H9 (cell line): ENCODE measurements around the gene MALSU1. TPM values are rescaled to one million over a fixed set of nuclear protein-coding genes. Genes with fewer than 3 reads are reported as not detected.
A peak's percentile ranks its signal among the peaks of the same experiment; 100 is the strongest.

Experiments used
- DNase-seq: peaks from one replicate; pipeline ENCODE4 v3.0.0-alpha.2; 2017
- H2AFZ ChIP-seq: one replicate; pipeline ENCODE4 v1.6.1; 2013; ENCODE audit warnings: mild to moderate bottlenecking, low read length, control low read depth, moderate library complexity
- H2AK5ac ChIP-seq: 2 replicates; pipeline ENCODE4 v1.6.1; 2013; ENCODE audit warnings: low read length, control low read depth, mixed read lengths; ENCODE audit not compliant: insufficient read length
- H2BK120ac ChIP-seq: one replicate; pipeline ENCODE4 v1.6.1; 2013; ENCODE audit warnings: low read depth, mild to moderate bottlenecking, low read length, control low read depth, inconsistent platforms; ENCODE audit not compliant: poor library complexity, severe bottlenecking
- H2BK12ac ChIP-seq: 2 replicates; pipeline ENCODE4 v1.6.1; 2013; ENCODE audit warnings: low read length, control low read depth, mixed read lengths, low read depth; ENCODE audit not compliant: insufficient read length
- H2BK15ac ChIP-seq: 2 replicates; pipeline ENCODE4 v1.6.1; 2013; ENCODE audit warnings: low read depth, low read length, control low read depth
- H2BK20ac ChIP-seq: one replicate; pipeline ENCODE4 v1.6.1; 2013; ENCODE audit warnings: low read depth, mild to moderate bottlenecking, low read length, control low read depth, inconsistent platforms; ENCODE audit not compliant: poor library complexity, severe bottlenecking
- H2BK5ac ChIP-seq: 2 replicates; pipeline ENCODE4 v1.6.1; 2013; ENCODE audit warnings: low read length, control low read depth, mixed read lengths; ENCODE audit not compliant: insufficient read length
- H3K14ac ChIP-seq: 2 replicates; pipeline ENCODE4 v1.6.1; 2013; ENCODE audit warnings: low read length, control low read depth; ENCODE audit not compliant: insufficient read depth
- H3K18ac ChIP-seq: 2 replicates; pipeline ENCODE4 v1.6.1; 2013; ENCODE audit warnings: low read depth, mild to moderate bottlenecking, mixed read lengths, low read length, control low read depth; ENCODE audit not compliant: insufficient read length
- H3K23ac ChIP-seq: 2 replicates; pipeline ENCODE4 v1.6.1; 2013; ENCODE audit warnings: low read length, control low read depth, mixed read lengths, low read depth; ENCODE audit not compliant: insufficient read length
- H3K23me2 ChIP-seq: 2 replicates; pipeline ENCODE4 v1.6.1; 2013; ENCODE audit warnings: low read depth, mild to moderate bottlenecking, mixed read lengths, low read length, control low read depth; ENCODE audit not compliant: insufficient read length, poor library complexity, severe bottlenecking
- H3K27ac ChIP-seq: 2 replicates; pipeline ENCODE4 v1.5.1; 2013; ENCODE audit warnings: low read length, control low read depth, mixed read lengths, low read depth; ENCODE audit not compliant: insufficient read length
- H3K27me3 ChIP-seq: 2 replicates; pipeline ENCODE4 v1.6.1; 2013; ENCODE audit warnings: low read length, control low read depth, inconsistent platforms; ENCODE audit not compliant: insufficient read depth
- H3K4ac ChIP-seq: 2 replicates; pipeline ENCODE4 v1.6.1; 2013; ENCODE audit warnings: low read depth, mild to moderate bottlenecking, control low read depth, inconsistent platforms, low read length, moderate library complexity
- H3K4me1 ChIP-seq: 2 replicates; pipeline ENCODE4 v1.6.1; 2013; ENCODE audit warnings: low read length, control low read depth, inconsistent platforms; ENCODE audit not compliant: insufficient read depth
- H3K4me2 ChIP-seq: 2 replicates; pipeline ENCODE4 v1.6.1; 2013; ENCODE audit warnings: low read length, control low read depth, mixed read lengths; ENCODE audit not compliant: insufficient read length, insufficient read depth
- H3K56ac ChIP-seq: 2 replicates; pipeline ENCODE4 v1.6.1; 2013; ENCODE audit warnings: low read depth, mild to moderate bottlenecking, mixed read lengths, low read length, control low read depth; ENCODE audit not compliant: insufficient read length
- H3K79me1 ChIP-seq: 2 replicates; pipeline ENCODE4 v1.6.1; 2013; ENCODE audit warnings: low read depth, mild to moderate bottlenecking, moderate library complexity, low read length, control low read depth, inconsistent platforms; ENCODE audit not compliant: insufficient read depth, poor library complexity, severe bottlenecking
- H3K79me2 ChIP-seq: 2 replicates; pipeline ENCODE4 v1.6.1; 2013; ENCODE audit warnings: low read length, control low read depth, inconsistent platforms; ENCODE audit not compliant: insufficient read depth
- H3K9ac ChIP-seq: 2 replicates; pipeline ENCODE4 v1.6.1; 2013; ENCODE audit warnings: low read length, control low read depth, mixed read lengths; ENCODE audit not compliant: insufficient read length; ENCODE audit errors: extremely low read depth
- H3K9me3 ChIP-seq: one replicate; pipeline ENCODE4 v1.6.1; 2013; ENCODE audit warnings: low read depth, low read length, inconsistent platforms; ENCODE audit not compliant: control insufficient read depth
- H3T11ph ChIP-seq: one replicate; pipeline ENCODE4 v1.6.1; 2013; ENCODE audit warnings: mild to moderate bottlenecking, low read length, control low read depth, inconsistent platforms
- H4K20me1 ChIP-seq: one replicate; pipeline ENCODE4 v1.6.1; 2013; ENCODE audit not compliant: control insufficient read depth, insufficient read length, insufficient read depth
- H4K5ac ChIP-seq: 2 replicates; pipeline ENCODE4 v1.6.1; 2013; ENCODE audit warnings: low read depth, mild to moderate bottlenecking, mixed read lengths, low read length, control low read depth; ENCODE audit not compliant: insufficient read length
- H4K8ac ChIP-seq: replicated peaks from 2 replicates; pipeline ENCODE4 v1.6.1; 2013; ENCODE audit warnings: low read length, control low read depth, mixed read lengths, low read depth; ENCODE audit not compliant: insufficient read length
- H4K91ac ChIP-seq: 2 replicates; pipeline ENCODE4 v1.6.1; 2013; ENCODE audit warnings: low read depth, mild to moderate bottlenecking, moderate library complexity, mixed read lengths, low read length, control low read depth; ENCODE audit not compliant: insufficient read length
- H3K27ac Mint-ChIP-seq, 3 experiments: 2 replicates in 2 of 3; 3 replicates in 1 of 3; pipeline ENCODE4 v1.8.0; 2020 to 2021; ENCODE audit warnings: mixed read lengths in 3 of 3, mild to moderate bottlenecking in 1 of 3, moderate library complexity in 1 of 3
- H3K27me3 Mint-ChIP-seq: 2 replicates; pipeline ENCODE4 v1.8.0; 2021; ENCODE audit warnings: low read depth, mild to moderate bottlenecking, moderate library complexity, mixed read lengths
- H3K36me3 Mint-ChIP-seq, 3 experiments: 2 replicates in 2 of 3; 3 replicates in 1 of 3; pipeline ENCODE4 v1.8.0; 2020 to 2021; ENCODE audit warnings: low read depth in 3 of 3, mixed read lengths in 3 of 3; ENCODE audit not compliant: insufficient read depth in 1 of 3
- H3K4me1 Mint-ChIP-seq, 2 experiments: 2 replicates each; pipeline ENCODE4 v1.8.0; 2020; ENCODE audit warnings: mixed read lengths in 2 of 2
- H3K4me3 Mint-ChIP-seq, 2 experiments: 2 replicates in 1 of 2; 3 replicates in 1 of 2; pipeline ENCODE4 v1.8.0; 2020 to 2021; ENCODE audit warnings: mild to moderate bottlenecking in 2 of 2, mixed read lengths in 2 of 2, moderate library complexity in 1 of 2
- H3K9me3 Mint-ChIP-seq, 2 experiments: 2 replicates in 1 of 2; 3 replicates in 1 of 2; pipeline ENCODE4 v1.8.0; 2020; ENCODE audit warnings: mild to moderate bottlenecking in 2 of 2, mixed read lengths in 2 of 2, moderate library complexity in 1 of 2
- WGBS: extraction: QIAGEN DNeasy Blood & Tissue Kit; methylation state at CpG from one replicate; pipeline ENCODE4 v1.1.7; 2013; ENCODE audit warnings: missing lambda C conversion rate, low lambda C conversion rate, mixed read lengths; ENCODE audit not compliant: insufficient read length; ENCODE audit errors: extremely low coverage; 5-methylcytosine and 5-hydroxymethylcytosine counted together
- total RNA-seq: library from RNA; stranded (reverse); gene quantifications from 2 replicates; pipeline ENCODE4 v1.2.1, GENCODE V29; 2021
- TF ChIP-seq, protein P1 (sequence below): fragments of 200-600 bp; sonication (generic); conservative IDR thresholded peaks from 3 replicates; pipeline ENCODE4 v1.8.0; 2021; ENCODE audit warnings: antibody characterized with exemption, mild to moderate bottlenecking

Gene MALSU1
- total RNA-seq, 1 experiment from 2014 or later = 83.4 TPM

DNA sequence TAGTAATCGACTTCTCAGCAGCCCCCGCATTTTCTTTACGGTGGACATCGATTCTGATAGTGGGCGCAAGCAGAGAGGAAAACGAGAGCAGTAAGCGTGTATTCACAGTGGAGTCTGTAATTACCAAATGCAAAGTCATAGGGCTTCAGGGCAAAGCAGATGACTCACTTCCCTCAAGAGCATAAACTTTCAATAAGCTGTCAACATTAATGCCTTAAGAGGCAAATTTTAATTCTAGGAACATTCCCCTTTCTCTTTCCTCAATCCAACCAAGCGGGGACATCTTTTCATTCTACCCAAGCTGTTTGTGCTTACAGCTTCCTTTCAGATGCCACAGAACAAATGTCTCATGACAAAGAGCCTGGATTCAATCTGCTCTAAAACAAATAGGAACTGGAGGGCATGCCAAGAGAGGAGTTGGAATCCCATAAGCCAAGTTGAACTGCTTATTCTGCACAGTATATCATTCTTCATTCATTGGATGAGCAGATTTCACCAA, 48.6 kb downstream of the MALSU1 start:
- Histone ChIP-seq H2BK20ac (no peak overlapping the region), H4K5ac (no peak overlapping the region), H2BK5ac (no peak overlapping the region), H3K56ac (no peak overlapping the region), H3K27ac (no peak overlapping the region), H2BK12ac (no peak overlapping the region), H3K9me3 (no peaks in the 10 kb centered on the region), H3K14ac (no peak overlapping the region), H3K4ac (no peak overlapping the region), H3K4me2 (no peak overlapping the region), H3K79me1 (no peaks in the 10 kb centered on the region), H4K8ac (no peak overlapping the region), H2BK15ac (no peak overlapping the region), H3K18ac (no peak overlapping the region), H2AFZ (no peak overlapping the region), H3K23ac (no peak overlapping the region), H3K23me2 (no peaks in the 10 kb centered on the region), H3K27me3 (no peaks in the 10 kb centered on the region), H2AK5ac (no peak overlapping the region), H4K20me1 (no peaks in the 10 kb centered on the region), H3K79me2 (no peaks in the 10 kb centered on the region), H3T11ph (no peak overlapping the region), H3K9ac (no peak overlapping the region), H3K4me1 (no peaks in the 10 kb centered on the region), H4K91ac (no peak overlapping the region), H2BK120ac (no peak overlapping the region)
- DNase-seq = no peak
- no peaks in the 10 kb centered on the region for H3K27me3 Mint-ChIP-seq
- H3K36me3 Mint-ChIP-seq = peaks cover 36 to 87% (median 74%) of the 10 kb centered on the region in 3 experiments; a peak in 6 of 7 replicates
- TF ChIP-seq, protein P1, sequence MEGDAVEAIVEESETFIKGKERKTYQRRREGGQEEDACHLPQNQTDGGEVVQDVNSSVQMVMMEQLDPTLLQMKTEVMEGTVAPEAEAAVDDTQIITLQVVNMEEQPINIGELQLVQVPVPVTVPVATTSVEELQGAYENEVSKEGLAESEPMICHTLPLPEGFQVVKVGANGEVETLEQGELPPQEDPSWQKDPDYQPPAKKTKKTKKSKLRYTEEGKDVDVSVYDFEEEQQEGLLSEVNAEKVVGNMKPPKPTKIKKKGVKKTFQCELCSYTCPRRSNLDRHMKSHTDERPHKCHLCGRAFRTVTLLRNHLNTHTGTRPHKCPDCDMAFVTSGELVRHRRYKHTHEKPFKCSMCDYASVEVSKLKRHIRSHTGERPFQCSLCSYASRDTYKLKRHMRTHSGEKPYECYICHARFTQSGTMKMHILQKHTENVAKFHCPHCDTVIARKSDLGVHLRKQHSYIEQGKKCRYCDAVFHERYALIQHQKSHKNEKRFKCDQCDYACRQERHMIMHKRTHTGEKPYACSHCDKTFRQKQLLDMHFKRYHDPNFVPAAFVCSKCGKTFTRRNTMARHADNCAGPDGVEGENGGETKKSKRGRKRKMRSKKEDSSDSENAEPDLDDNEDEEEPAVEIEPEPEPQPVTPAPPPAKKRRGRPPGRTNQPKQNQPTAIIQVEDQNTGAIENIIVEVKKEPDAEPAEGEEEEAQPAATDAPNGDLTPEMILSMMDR = no peak
- H3K4me1 Mint-ChIP-seq = peaks cover 22 to 38% of the 10 kb centered on the region in 2 experiments
- H3K27ac Mint-ChIP-seq = peak overlapping the region in 2 of 3 experiments; percentile 80 to 81; a peak in 4 of 7 replicates
- no peak overlapping the region for H3K4me3 Mint-ChIP-seq
- no peaks in the 10 kb centered on the region for H3K9me3 Mint-ChIP-seq
- WGBS = no CpG with 5 or more reads among the region's 8 CpGs
